G401 (cell line): ENCODE measurements around the gene VASN. TPM values are rescaled to one million over a fixed set of nuclear protein-coding genes. Genes with fewer than 3 reads are reported as not detected.

Experiments used
- DNase-seq: peaks from one replicate; pipeline ENCODE4 v3.0.0-alpha.2; 2015; ENCODE audit warnings: low spot score
- in situ Hi-C: cut with HindIII; loops from 2 replicates; pipeline ENCODE4 v1.10.0; 2016; ENCODE audit warnings: low sequenced_read_pairs, mixed read lengths
- total RNA-seq: library from RNA; depleted of rRNA; stranded (reverse); fragments of >200 nt; shearing (Covaris generic); gene quantifications from 2 replicates; pipeline ENCODE4 v1.2.3, GENCODE V29; 2014

Gene VASN
- total RNA-seq, 1 experiment from 2014 or later: 14.4 TPM

- DNase-seq: peak; percentile 91
- in situ Hi-C loops: no loop called here
These were observed 20.6 kb upstream of the VASN start, which contains the start of gene PAM16 for GRCh38 chr16:4350787-4351659. TSS of gene PAM16 (minus strand) at chr16:4351321. CDS start at chr16:4351234, 87 bp downstream.

- DNase-seq: no peak
- in situ Hi-C loops: no loop called here
These were observed 19.8 kb upstream of the VASN start for GRCh38 chr16:4351880-4352279.

- in situ Hi-C loops: no loop called here
- DNase-seq: no peak
These were observed 18.8 kb upstream of the VASN start for GRCh38 chr16:4352843-4353242.

- DNase-seq: no peak
- in situ Hi-C loops: no loop called here
These were observed 18.0 kb upstream of the VASN start for GRCh38 chr16:4353675-4354074.

- in situ Hi-C loops: no loop called here
- DNase-seq: no peak
These were observed 16.9 kb upstream of the VASN start for GRCh38 chr16:4354512-4355409.

GRCh38 chr16:4356820-4357219 lies 14.8 kb upstream of the VASN start:
- in situ Hi-C loops: no loop called here
- no peak for DNase-seq

- in situ Hi-C loops: no loop called here
- DNase-seq: no peak
These were observed 13.4 kb upstream of the VASN start for GRCh38 chr16:4358236-4358635.

- DNase-seq: peak; percentile 43
- in situ Hi-C loops: no loop called here
These were observed 12.7 kb upstream of the VASN start for GRCh38 chr16:4358831-4359561.

GRCh38 chr16:4359914-4360313 lies 11.7 kb upstream of the VASN start:
- DNase-seq: no peak

GRCh38 chr16:4360538-4361021 lies 11.1 kb upstream of the VASN start:
- DNase-seq: no peak
- in situ Hi-C loops: no loop called here

More at GRCh38 chr16:4359914-4360313, 11.7 kb upstream of the VASN start:
- in situ Hi-C loops: no loop called here

GRCh38 chr16:4361033-4361943 lies 10.4 kb upstream of the VASN start:
- in situ Hi-C loops: no loop called here
- DNase-seq: no peak

GRCh38 chr16:4361944-4362311 lies 9.7 kb upstream of the VASN start:
- no peak for DNase-seq
- in situ Hi-C loops: no loop called here

- DNase-seq: no peak
- in situ Hi-C loops: no loop called here
These were observed 9.0 kb upstream of the VASN start for GRCh38 chr16:4362476-4363135.

GRCh38 chr16:4364196-4365013 lies 7.2 kb upstream of the VASN start:
- no peak for DNase-seq
- in situ Hi-C loops: no loop called here

- in situ Hi-C loops: no loop called here
- no peak for DNase-seq
These were observed 6.6 kb upstream of the VASN start for GRCh38 chr16:4365014-4365406.

- no peak for DNase-seq
These were observed 6.0 kb upstream of the VASN start for GRCh38 chr16:4365615-4366014.

GRCh38 chr16:4366016-4366415 lies 5.6 kb upstream of the VASN start:
- DNase-seq: no peak
- in situ Hi-C loops: no loop called here

More at GRCh38 chr16:4365615-4366014, 6.0 kb upstream of the VASN start:
- in situ Hi-C loops: no loop called here
